NCI-H526 (cell line): Measurements from ENCODE around the gene CIZ1.
A peak's percentile ranks its signal among the peaks of the same experiment; 100 is the strongest.

Experiments
- DNase-seq, 2 experiments: peaks; one replicate each; lab custom pipeline; 2025; lab: John Stamatoyannopoulos, UW

Gene CIZ1

GRCh38 chr9:128163027-128163515 lies 28.3 kb downstream of the CIZ1 start:
- DNase-seq: no peak

GRCh38 chr9:128162215-128163026 lies 29.0 kb downstream of the CIZ1 start:
- DNase-seq: no peak

GRCh38 chr9:128161215-128161902 lies 30.0 kb downstream of the CIZ1 start:
- DNase-seq: no peak

GRCh38 chr9:128160603-128160987 lies 30.8 kb downstream of the CIZ1 start:
- DNase-seq: peak in 1 of 2 experiments; percentile 24

GRCh38 chr9:128159784-128160602 lies 31.4 kb downstream of the CIZ1 start, which contains the start of gene BBLN:
Gene BBLN, plus strand, starts transcription at chr9:128160265. Its CDS starts 143 bp downstream, at chr9:128160408.
- peak; percentile 48 to 91 for DNase-seq

- DNase-seq: no peak
Observed at GRCh38 chr9:128159522-128159783, 31.9 kb downstream of the CIZ1 start.

- no peak for DNase-seq
Observed at GRCh38 chr9:128155736-128156500, 35.5 kb downstream of the CIZ1 start.

- no peak for DNase-seq
Observed at GRCh38 chr9:128153947-128154695, 37.3 kb downstream of the CIZ1 start.

- no peak for DNase-seq
Observed at GRCh38 chr9:128153060-128153946, 38.1 kb downstream of the CIZ1 start.

- no peak for DNase-seq
Observed at GRCh38 chr9:128152133-128153059, 39.0 kb downstream of the CIZ1 start.

- DNase-seq: no peak
Observed at GRCh38 chr9:128151309-128152132, 39.9 kb downstream of the CIZ1 start.

GRCh38 chr9:128150594-128151308 lies 40.6 kb downstream of the CIZ1 start:
- DNase-seq: peak in 1 of 2 experiments; percentile 52

GRCh38 chr9:128149951-128150593 lies 41.3 kb downstream of the CIZ1 start:
- no peak for DNase-seq

- DNase-seq: no peak
Observed at GRCh38 chr9:128149001-128149701, 42.2 kb downstream of the CIZ1 start, which contains the start of gene LCN2. Gene LCN2, plus strand, starts transcription at chr9:128149453. Its CDS starts 73 bp downstream, at chr9:128149526.

GRCh38 chr9:128148509-128149000 lies 42.8 kb downstream of the CIZ1 start:
- no peak for DNase-seq

GRCh38 chr9:128146591-128147120 lies 44.7 kb downstream of the CIZ1 start:
- DNase-seq: no peak
